K562 (cell line): Measurements from ENCODE around the gene PYDC1. TPM values are rescaled to one million over a fixed set of nuclear protein-coding genes. Genes with fewer than 3 reads are reported as not detected.

ENCODE experiments used
- BRCA1 ChIP-seq, 2 experiments: fragments of 450-650 bp in 1 of 2; sonication (generic) in 1 of 2; formaldehyde crosslinking in 1 of 2; IDR thresholded peaks; 2 replicates each; pipeline versions ENCODE4 v1.5.0 to v1.6.1; 2017 to 2020; ENCODE audit warnings: mild to moderate bottlenecking in 1 of 2, missing genetic modification reagents in 1 of 2
- BRD9 ChIP-seq: fragments of 450-650 bp; IDR thresholded peaks from 2 replicates; pipeline ENCODE4 v1.6.1; 2018; ENCODE audit warnings: low read depth; ENCODE audit not compliant: partially characterized antibody
- CHD1 ChIP-seq: fragments of 200-600 bp; sonication (generic); IDR thresholded peaks from one replicate; pipeline ENCODE4 v1.6.1; 2012; ENCODE audit warnings: mild to moderate bottlenecking, moderate library complexity, low read length, inconsistent platforms
- CREB5 ChIP-seq: fragments of 250-450 bp; sonication (Bioruptor Pico); IDR thresholded peaks from 2 replicates; pipeline ENCODE4 v1.5.0; 2020; ENCODE audit warnings: mild to moderate bottlenecking
- FIP1L1 ChIP-seq: fragments of 200-400 bp; formaldehyde crosslinking; IDR thresholded peaks from 2 replicates; pipeline ENCODE4 v1.6.1; 2018; ENCODE audit warnings: mild to moderate bottlenecking, low read depth, low read length; ENCODE audit not compliant: poor library complexity, severe bottlenecking
- GABPA ChIP-seq: fragments of 200-800 bp; sonication (Bioruptor generic); conservative IDR thresholded peaks from 2 replicates; pipeline ENCODE4 v1.6.1; 2016; ENCODE audit warnings: low read depth, missing genetic modification characterization, missing compliant biosample characterization
- HSF4 ChIP-seq: fragments of 250-450 bp; sonication (Bioruptor Pico); IDR thresholded peaks from 2 replicates; pipeline ENCODE4 v2.1.2; 2022; ENCODE audit warnings: mild to moderate bottlenecking, moderate library complexity, borderline replicate concordance
- KLF1 ChIP-seq: fragments of 450-650 bp; IDR thresholded peaks from 2 replicates; pipeline ENCODE4 v1.6.1; 2016; ENCODE audit warnings: missing genetic modification characterization, missing compliant biosample characterization
- NRF1 ChIP-seq, 2 experiments: fragments of 450-650 bp; IDR thresholded peaks in 1 of 2; conservative IDR thresholded peaks in 1 of 2; 2 replicates each; pipeline ENCODE4 v1.6.1; 2014; ENCODE audit warnings: mild to moderate bottlenecking in 2 of 2
- PBX2 ChIP-seq, 2 experiments: IDR thresholded peaks in 1 of 2; conservative IDR thresholded peaks in 1 of 2; 2 replicates each; pipeline ENCODE4 v1.6.1; 2016; ENCODE audit warnings: low read depth in 2 of 2, mild to moderate bottlenecking in 1 of 2, missing compliant biosample characterization in 1 of 2, missing genetic modification characterization in 1 of 2, moderate library complexity in 1 of 2
- POLR2B ChIP-seq: fragments of 450-650 bp; IDR thresholded peaks from 2 replicates; pipeline ENCODE4 v1.6.1; 2018; ENCODE audit warnings: low read depth; ENCODE audit not compliant: partially characterized antibody
- RBM39 ChIP-seq: fragments of 200-400 bp; formaldehyde crosslinking; optimal IDR thresholded peaks from 2 replicates; pipeline ENCODE3; 2018; ENCODE audit warnings: low read depth, low read length
- RFX5 ChIP-seq: IDR thresholded peaks from 2 replicates; pipeline ENCODE4 v1.6.1; 2011; ENCODE audit warnings: low read depth, mild to moderate bottlenecking, improper control_type of control experiment, low read length
- SAP30 ChIP-seq: fragments of 200-600 bp; sonication (generic); IDR thresholded peaks from 2 replicates; pipeline ENCODE4 v1.6.1; 2012; ENCODE audit warnings: borderline replicate concordance, low read depth, mild to moderate bottlenecking, moderate library complexity, low read length, control low read depth, inconsistent platforms; ENCODE audit not compliant: insufficient read depth, poor library complexity, severe bottlenecking
- SIN3A ChIP-seq, 2 experiments: fragments of 150-350 bp in 1 of 2; IDR thresholded peaks; 2 replicates each; pipeline ENCODE4 v1.6.1; 2011 to 2016; ENCODE audit warnings: borderline replicate concordance in 2 of 2, low read depth in 2 of 2, low read length in 2 of 2, mild to moderate bottlenecking in 2 of 2, moderate library complexity in 2 of 2; ENCODE audit not compliant: control insufficient read depth in 1 of 2
- STAG1 ChIP-seq: sonication (generic); formaldehyde crosslinking; IDR thresholded peaks from 2 replicates; pipeline ENCODE4 v1.5.0; 2020; ENCODE audit warnings: missing genetic modification reagents, borderline replicate concordance
- ZKSCAN8 ChIP-seq: fragments of 200-800 bp; sonication (Bioruptor generic); IDR thresholded peaks from 2 replicates; pipeline ENCODE4 v1.6.1; 2016; ENCODE audit warnings: missing genetic modification characterization, missing compliant biosample characterization
- ZNF12 ChIP-seq: sonication (generic); formaldehyde crosslinking; IDR thresholded peaks from 2 replicates; pipeline ENCODE4 v1.4.0; 2020; ENCODE audit warnings: mild to moderate bottlenecking, missing genetic modification reagents
- ZNF23 ChIP-seq: fragments of 250-450 bp; sonication (Bioruptor Pico); IDR thresholded peaks from 2 replicates; pipeline ENCODE4 v1.4.0; 2020; ENCODE audit warnings: mild to moderate bottlenecking
- ZNF699 ChIP-seq: fragments of 250-450 bp; sonication (Bioruptor Pico); IDR thresholded peaks from 2 replicates; pipeline ENCODE4 v1.8.0; 2021; ENCODE audit warnings: mild to moderate bottlenecking, moderate library complexity; ENCODE audit not compliant: insufficient replicate concordance
- polyA plus RNA-seq, 8 experiments: library from polyadenylated mRNA; depleted of rRNA in 4 of 8; stranded (reverse) in 5 of 8; unstranded in 3 of 8; fragments of >200 nt; fragmentation: Nextera tagmentation in 2 of 8; fragmentation: Illumina TruSeq in 1 of 8; extraction: Ambion mirVana in 2 of 8; extraction: Trizol in 1 of 8; gene quantifications; 2 replicates each; pipeline versions ENCODE4 v1.2.1 to v1.2.3, GENCODE V29; 2011 to 2014; ENCODE audit warnings: inconsistent platforms in 1 of 8, missing spikeins in 1 of 8
- total RNA-seq, 7 experiments: library from RNA; depleted of rRNA in 6 of 7; stranded (reverse); fragments of >200 nt in 6 of 7; fragmentation: Illumina TruSeq in 2 of 7; extraction: Trizol in 2 of 7; gene quantifications; 2 replicates each; pipeline versions ENCODE4 v1.2.1 to v1.2.3, GENCODE V29; 2011 to 2021; ENCODE audit warnings: low replicate concordance in 1 of 7

Gene PYDC1
- total and polyA plus RNA-seq, 9 of the 15 experiments (the other 6 are each of a cell fraction or from before 2014, with no cell fraction given), result not detected

DNA sequence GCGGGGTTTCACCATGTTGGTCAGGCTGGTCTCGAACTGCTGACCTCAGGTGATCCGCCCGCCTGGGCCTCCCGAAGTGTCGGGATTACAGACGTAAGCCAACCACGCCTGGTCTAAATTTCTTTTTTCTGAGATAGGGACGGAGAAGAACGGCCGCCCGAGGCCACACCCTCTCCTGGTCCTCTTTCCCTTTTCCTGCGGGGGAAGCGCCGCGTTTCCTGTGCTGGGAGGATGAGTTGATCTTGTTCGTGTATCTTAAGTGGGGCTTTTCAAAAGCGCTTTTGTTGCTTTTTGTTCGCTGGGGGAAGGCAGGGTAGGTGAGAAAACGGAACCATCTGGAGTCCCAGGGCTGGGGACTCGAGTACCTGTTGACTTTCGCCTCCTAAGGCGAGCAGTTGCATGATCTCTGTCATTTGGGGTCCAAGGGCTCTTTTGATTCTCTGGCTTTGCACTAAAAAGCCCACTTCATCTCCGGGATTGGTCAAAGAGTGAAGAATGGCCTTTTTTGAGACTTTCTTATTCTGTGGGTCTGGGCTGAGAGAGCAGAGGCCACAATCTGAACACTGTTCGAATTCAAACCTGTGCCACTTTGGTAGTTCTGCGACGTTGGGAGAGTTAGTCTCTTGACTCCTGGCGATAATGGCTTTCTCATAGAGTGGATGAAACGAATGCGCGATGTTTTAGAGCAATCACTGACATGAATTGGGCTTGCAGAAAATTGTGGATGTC lies 35.7 kb downstream of the PYDC1 start (continued):
- TF ChIP-seq HSF4, result no peak
- no peak for TF ChIP-seq POLR2B
- TF ChIP-seq STAG1 (CRISPR knock-in tag), result peak; percentile 19; the same call in 1 of the 2 replicates
- TF ChIP-seq KLF1, result no peak
- TF ChIP-seq CHD1, result peak; percentile 65
- peak in 1 of 2 experiments; percentile 2; a peak in 1 of 4 replicates for TF ChIP-seq SIN3A (IDR thresholded peaks at IDR 0.05; ENCODE audit: borderline replicate concordance in 2 of 2, control insufficient read depth in 1 of 2, low read depth in 2 of 2, low read length in 2 of 2)
- TF ChIP-seq PBX2 (CRISPR knock-in tag; IDR thresholded peaks at IDR 0.05; ENCODE audit: low read depth), result no peak
- no peak for TF ChIP-seq PBX2 (tag; conservative IDR thresholded peaks at IDR 0.05; ENCODE audit: low read depth)
- TF ChIP-seq FIP1L1, result no peak
- TF ChIP-seq BRD9, result no peak
- peak; percentile 3 for TF ChIP-seq SAP30
- TF ChIP-seq NRF1 (conservative IDR thresholded peaks at IDR 0.05 in 1 of 2, IDR thresholded peaks at IDR 0.05 in 1 of 2), result no peak
- no peak for TF ChIP-seq RFX5
- TF ChIP-seq GABPA (tag), result peak; percentile 35; the same call in 1 of the 2 replicates
- TF ChIP-seq ZNF23 (CRISPR knock-in tag), result no peak
- no peak for TF ChIP-seq ZNF699
- TF ChIP-seq BRCA1 (IDR thresholded peaks at IDR 0.05), result no peak
- 0 out of 2 replicates have a peak, but pooled peaks have one; percentile 35 for TF ChIP-seq BRCA1 (CRISPR knock-in tag; IDR thresholded peaks at IDR 0.05)
- TF ChIP-seq ZNF12 (CRISPR knock-in tag), result 0 out of 2 replicates have a peak, but pooled peaks have one; percentile 18
- no peak for TF ChIP-seq ZKSCAN8 (CRISPR knock-in tag)
- no peak for TF ChIP-seq RBM39
- TF ChIP-seq CREB5 (CRISPR knock-in tag), result no peak
